ENCODE data around the gene FAM168A.

Gene FAM168A

DNA sequence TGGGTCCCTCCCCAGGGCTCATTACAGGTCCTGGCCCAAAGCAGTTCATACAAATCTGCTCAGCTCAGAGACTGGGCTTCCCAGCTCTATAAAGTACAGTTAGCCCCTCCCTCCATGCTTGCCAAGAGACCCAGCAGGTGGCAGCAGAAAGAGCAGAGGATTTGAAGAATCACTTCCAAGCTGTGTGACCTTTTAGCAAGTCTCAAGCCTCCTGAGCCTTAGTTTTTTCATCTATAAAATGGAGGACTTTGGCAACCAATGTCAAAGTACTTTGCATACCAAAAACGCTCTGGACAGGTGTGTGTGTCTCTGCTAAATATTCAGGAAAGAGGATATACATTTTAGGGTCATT, 195.1 kb downstream of the FAM168A start:
- no peak for DNase-seq (ENCODE audit: low read depth, low spot score)

GRCh38 chr11:73401924-73402833, 195.7 kb downstream of the FAM168A start:
- no peak for DNase-seq (ENCODE audit: low read depth, low spot score)

- peak; percentile 39 for DNase-seq (ENCODE audit: low read depth, low spot score)
Observed at GRCh38 chr11:73401217-73401923, 196.5 kb downstream of the FAM168A start.

GRCh38 chr11:73400293-73400692, 197.6 kb downstream of the FAM168A start:
- no peak for DNase-seq (ENCODE audit: low read depth, low spot score)

GRCh38 chr11:73399636-73400035, 198.3 kb downstream of the FAM168A start:
- DNase-seq (ENCODE audit: low read depth, low spot score), result no peak

DNA sequence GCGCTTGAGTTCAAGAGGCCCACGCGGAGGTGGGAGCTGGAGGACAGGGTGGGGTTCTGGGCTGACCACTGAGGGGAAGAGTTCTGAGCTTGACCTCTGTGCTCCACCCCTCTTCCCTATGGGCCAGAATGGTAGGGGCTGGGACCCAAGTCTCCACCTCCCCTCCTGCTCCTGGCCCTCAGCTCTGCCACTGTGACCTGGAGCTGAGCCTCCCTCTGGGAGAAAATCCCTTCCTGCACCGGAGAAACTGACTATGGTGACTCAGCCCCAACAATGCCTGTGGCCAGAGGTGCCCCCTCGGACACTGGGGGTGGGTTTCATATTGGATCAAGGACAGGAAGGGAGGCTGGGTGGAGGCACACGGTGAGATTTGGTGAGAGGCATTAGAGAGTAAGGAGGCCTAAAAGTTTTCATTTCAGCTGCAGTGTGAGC, 198.7 kb downstream of the FAM168A start:
- DNase-seq (ENCODE audit: low read depth, low spot score), result no peak

GRCh38 chr11:73398721-73399120, 199.2 kb downstream of the FAM168A start:
- DNase-seq (ENCODE audit: low read depth, low spot score), result no peak

DNA sequence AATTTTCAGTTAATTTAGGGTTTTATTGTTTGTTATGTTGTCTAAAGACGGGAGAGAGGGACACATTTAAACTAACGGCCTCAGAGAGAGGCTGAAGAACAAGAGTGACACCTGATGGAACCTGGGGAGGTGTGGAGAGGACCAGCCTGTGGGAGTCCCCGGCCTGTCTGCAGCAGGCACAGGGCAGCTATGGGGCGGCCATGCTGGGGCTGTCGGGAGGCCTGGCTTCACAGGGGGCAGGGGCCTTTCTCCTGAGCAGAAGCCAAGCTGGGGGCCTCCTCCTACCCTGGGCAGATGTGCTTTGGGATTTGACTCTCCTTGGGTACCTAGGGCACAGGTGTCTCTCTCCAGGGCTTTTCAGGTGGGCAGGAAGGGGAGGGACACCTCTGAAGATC, 199.8 kb downstream of the FAM168A start:
- no peak for DNase-seq (ENCODE audit: low read depth, low spot score)

- no peak for DNase-seq (ENCODE audit: low read depth, low spot score)
Observed at GRCh38 chr11:73397468-73398131, 200.3 kb downstream of the FAM168A start.

- DNase-seq (ENCODE audit: low read depth, low spot score), result no peak
Observed at GRCh38 chr11:73396985-73397384, 200.9 kb downstream of the FAM168A start.

- no peak for DNase-seq (ENCODE audit: low read depth, low spot score)
Observed at GRCh38 chr11:73396251-73396930, 201.5 kb downstream of the FAM168A start.

GRCh38 chr11:73395297-73396208, 202.4 kb downstream of the FAM168A start:
- DNase-seq (ENCODE audit: low read depth, low spot score), result no peak

GRCh38 chr11:73394416-73395296, 203.3 kb downstream of the FAM168A start:
- no peak for DNase-seq (ENCODE audit: low read depth, low spot score)

DNA sequence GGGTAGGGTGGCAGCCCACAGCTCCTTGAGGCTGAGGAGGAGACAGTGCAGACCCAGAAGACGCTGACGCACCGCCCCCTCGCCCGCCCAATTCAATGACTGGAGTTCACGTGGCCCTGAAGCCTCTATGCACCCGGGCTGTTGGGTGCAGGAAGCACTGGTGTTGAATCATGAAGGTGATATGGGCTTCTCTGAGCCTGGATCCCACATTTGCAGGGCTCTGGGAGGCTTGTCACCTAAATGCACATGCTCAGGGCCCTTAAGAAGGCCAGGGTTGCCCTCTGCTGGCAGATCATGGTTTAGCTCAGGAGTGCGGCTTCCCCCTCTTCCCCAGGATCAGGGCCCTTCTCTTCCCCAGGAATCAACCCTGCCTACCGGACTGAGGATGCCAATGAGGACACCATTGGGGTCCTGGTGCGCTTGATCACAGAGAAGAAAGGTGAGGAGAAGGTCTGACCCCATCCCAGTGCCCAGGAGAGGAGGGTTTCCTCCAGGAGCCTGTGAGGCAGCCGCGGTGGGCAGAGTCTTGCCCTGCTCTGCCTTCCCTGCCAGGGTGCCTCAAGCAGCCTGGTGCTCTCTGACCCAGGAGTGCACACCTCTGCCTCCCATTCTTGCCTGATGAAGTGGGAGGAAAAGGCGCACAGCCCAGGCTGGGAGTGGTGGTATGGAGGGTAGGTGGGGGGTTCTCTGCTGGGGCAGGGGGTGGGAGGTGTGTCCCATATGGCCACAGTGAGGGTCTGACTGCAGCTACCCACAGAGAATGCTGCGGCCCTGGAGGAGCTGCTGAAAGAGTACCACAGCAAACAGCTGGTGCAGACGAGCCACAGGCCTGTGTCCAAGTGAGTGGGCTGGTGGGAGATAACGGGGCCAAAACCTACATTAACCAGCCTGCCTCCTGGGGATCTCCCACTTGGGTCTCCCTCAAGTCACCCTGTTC, 204.2 kb downstream of the FAM168A start:
- peak; percentile 91 for DNase-seq (ENCODE audit: low read depth, low spot score)

DNA sequence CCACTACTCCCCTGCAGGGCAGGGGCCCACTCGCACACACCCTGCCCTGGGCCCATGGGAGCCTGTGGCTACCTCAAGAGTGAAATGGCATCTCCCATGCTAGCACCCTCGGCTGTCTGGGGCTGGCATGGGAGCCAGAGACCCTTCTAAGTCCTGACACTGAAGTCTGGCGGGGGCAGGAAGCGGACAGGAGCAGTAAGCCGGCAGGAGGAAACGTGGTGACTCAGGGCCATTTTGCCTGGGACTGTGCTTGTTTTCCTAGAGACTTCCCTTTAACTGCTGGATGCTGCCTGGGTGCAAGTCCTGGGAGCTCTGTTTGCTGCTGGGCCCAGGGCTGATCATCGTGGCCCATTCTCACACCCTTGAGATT, 204.9 kb downstream of the FAM168A start:
- DNase-seq (ENCODE audit: low read depth, low spot score), result no peak

GRCh38 chr11:73392108-73393010, 205.6 kb downstream of the FAM168A start:
- no peak for DNase-seq (ENCODE audit: low read depth, low spot score)

DNA sequence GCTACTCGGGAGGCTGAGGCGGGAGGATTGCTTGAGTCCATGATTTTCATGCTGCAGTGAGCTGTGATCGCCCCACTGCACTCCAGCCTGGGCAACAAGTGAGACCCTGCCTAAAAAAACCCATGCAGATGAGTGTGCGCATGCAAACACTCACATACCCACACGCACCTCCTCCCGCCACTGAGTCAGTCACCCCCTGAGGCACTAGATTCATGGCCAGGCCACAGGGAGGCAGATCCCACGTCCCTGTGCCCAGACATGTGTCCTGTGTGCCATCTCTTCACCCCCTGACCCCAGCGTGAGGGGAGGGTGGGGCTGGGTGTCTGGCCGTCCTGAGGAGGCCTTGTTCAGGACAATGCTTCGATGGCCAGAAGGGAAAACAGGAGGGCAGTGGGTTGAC, 206.2 kb downstream of the FAM168A start:
- DNase-seq (ENCODE audit: low read depth, low spot score), result no peak

Measured in ELF-1 (cell line).